CD14-positive monocyte (primary cell): Measurements from ENCODE around the gene PLA2G2C. TPM values are rescaled to one million over a fixed set of nuclear protein-coding genes. Genes with fewer than 3 reads are reported as not detected.

Experiments used
- DNase-seq, 3 donors: peaks; one replicate each; pipeline ENCODE4 v3.0.0-alpha.2; 2011 to 2022
- H2AFZ ChIP-seq: 2 replicates; pipeline ENCODE4 v1.6.0; 2012; ENCODE audit warnings: mild to moderate bottlenecking, low read depth, low read length, inconsistent platforms; ENCODE audit not compliant: insufficient read depth, poor library complexity, severe bottlenecking
- H3K27ac ChIP-seq, 2 donors: 1 replicate in 1 of 2; 2 replicates in 1 of 2; pipeline ENCODE4 v1.5.1; 2012 to 2013; ENCODE audit warnings: low read length in 2 of 2, control low read depth in 1 of 2, inconsistent platforms in 1 of 2, low read depth in 1 of 2, mild to moderate bottlenecking in 1 of 2
- H3K27me3 ChIP-seq, 2 donors: one replicate each; pipeline versions ENCODE4 v1.6.0 to v1.6.1; 2011 to 2013; ENCODE audit warnings: low read length in 2 of 2; ENCODE audit not compliant: control insufficient read depth in 2 of 2, insufficient read depth in 2 of 2
- H3K36me3 ChIP-seq, 2 donors: replicated peaks in 1 of 2; 1 replicate in 1 of 2; 2 replicates in 1 of 2; pipeline versions ENCODE4 v1.5.1 to v1.6.1; 2012 to 2013; ENCODE audit warnings: low read length in 2 of 2, control low read depth in 1 of 2, inconsistent platforms in 1 of 2, mild to moderate bottlenecking in 1 of 2; ENCODE audit not compliant: insufficient read depth in 2 of 2, control insufficient read depth in 1 of 2
- H3K4me1 ChIP-seq, 2 donors: 1 replicate in 1 of 2; 2 replicates in 1 of 2; pipeline versions ENCODE4 v1.5.1 to v1.6.1; 2012 to 2013; ENCODE audit warnings: low read length in 2 of 2, control low read depth in 1 of 2, inconsistent platforms in 1 of 2, mild to moderate bottlenecking in 1 of 2, moderate library complexity in 1 of 2; ENCODE audit not compliant: insufficient read depth in 2 of 2, control insufficient read depth in 1 of 2
- H3K4me2 ChIP-seq: replicated peaks from 2 replicates; pipeline ENCODE3; 2012; ENCODE audit warnings: low read length, moderate library complexity, mild to moderate bottlenecking; ENCODE audit not compliant: poor library complexity, severe bottlenecking; ENCODE audit errors: extremely low read depth
- H3K4me3 ChIP-seq, 3 experiments: fragments of 200-600 bp in 1 of 3; sonication (generic) in 1 of 3; replicated peaks in 1 of 3; 1 replicate in 2 of 3; 2 replicates in 1 of 3; pipeline ENCODE4 v1.5.1; 2011 to 2013; ENCODE audit warnings: low read length in 3 of 3, mild to moderate bottlenecking in 3 of 3, control low read depth in 2 of 3, low read depth in 2 of 3, inconsistent platforms in 1 of 3, moderate library complexity in 1 of 3
- H3K79me2 ChIP-seq: 2 replicates; pipeline ENCODE4 v1.6.0; 2012; ENCODE audit warnings: mild to moderate bottlenecking, control low read depth, inconsistent platforms, low read length, moderate library complexity; ENCODE audit not compliant: insufficient read depth
- H3K9ac ChIP-seq: 2 replicates; pipeline ENCODE4 v1.6.0; 2017; ENCODE audit warnings: low read length, mild to moderate bottlenecking; ENCODE audit not compliant: insufficient read depth, poor library complexity, severe bottlenecking
- H3K9me3 ChIP-seq, 2 donors: replicated peaks in 1 of 2; 1 replicate in 1 of 2; 2 replicates in 1 of 2; pipeline versions ENCODE4 v1.5.1 to v1.6.1; 2012 to 2013; ENCODE audit warnings: low read length in 2 of 2, control low read depth in 1 of 2; ENCODE audit not compliant: control insufficient read depth in 1 of 2, insufficient read depth in 1 of 2
- H4K20me1 ChIP-seq: 2 replicates; pipeline ENCODE4 v1.6.0; 2012; ENCODE audit warnings: mild to moderate bottlenecking, low read length, control low read depth, moderate library complexity; ENCODE audit not compliant: insufficient read depth
- H3K27ac Mint-ChIP-seq, 7 donors: one replicate each; pipeline ENCODE4 v1.8.0; 2020; ENCODE audit warnings: mild to moderate bottlenecking in 7 of 7, mixed read lengths in 7 of 7, moderate library complexity in 6 of 7, inconsistent platforms in 2 of 7
- H3K27me3 Mint-ChIP-seq, 3 donors: one replicate each; pipeline ENCODE4 v1.8.0; 2021 to 2022; ENCODE audit warnings: low read depth in 3 of 3, mild to moderate bottlenecking in 3 of 3, mixed read lengths in 3 of 3, moderate library complexity in 3 of 3, inconsistent platforms in 1 of 3
- H3K36me3 Mint-ChIP-seq, 2 donors: one replicate each; pipeline ENCODE4 v1.8.0; 2020; ENCODE audit warnings: mixed read lengths in 2 of 2, inconsistent platforms in 1 of 2, mild to moderate bottlenecking in 1 of 2
- H3K4me1 Mint-ChIP-seq: one replicate; pipeline ENCODE4 v1.8.0; 2020; ENCODE audit warnings: mild to moderate bottlenecking, mixed read lengths
- H3K4me3 Mint-ChIP-seq, 2 donors: one replicate each; pipeline ENCODE4 v1.8.0; 2020; ENCODE audit warnings: mild to moderate bottlenecking in 2 of 2, mixed read lengths in 2 of 2, moderate library complexity in 1 of 2
- H3K9me3 Mint-ChIP-seq, 7 donors: one replicate each; pipeline ENCODE4 v1.8.0; 2020 to 2022; ENCODE audit warnings: mixed read lengths in 7 of 7, mild to moderate bottlenecking in 6 of 7, moderate library complexity in 6 of 7, inconsistent platforms in 2 of 7
- WGBS: methylation state at CpG from one replicate; pipeline ENCODE4 v1.1.5; 2013; ENCODE audit warnings: missing lambda C conversion rate; ENCODE audit not compliant: insufficient coverage; 5-methylcytosine and 5-hydroxymethylcytosine counted together
- intact Hi-C, 2 donors: fragments of 100-400 bp; cut with micrococcal nuclease; formaldehyde crosslinking; loops; one replicate each; pipeline versions ENCODE4 v1.15.0 to v1.15.1; 2023
- polyA plus RNA-seq, 3 donors: library from polyadenylated mRNA; depleted of rRNA in 1 of 3; unstranded in 2 of 3; stranded (reverse) in 1 of 3; fragments of 300-500 nt in 2 of 3; fragments of >200 nt in 1 of 3; fragmentation: Illumina TruSeq in 2 of 3; gene quantifications; 1 replicate in 2 of 3; 2 replicates in 1 of 3; pipeline ENCODE4 v1.2.3, GENCODE V29; 2012 to 2021
- TF ChIP-seq, protein P1 (sequence below): fragments of 200-600 bp; IDR thresholded peaks from one replicate; pipeline ENCODE4 v1.8.0; 2022; ENCODE audit warnings: antibody characterized with exemption, mild to moderate bottlenecking

PLA2G2C gene
- polyA plus RNA-seq, 3 donors: 0.07 to 0.40 TPM; not detected in 1

DNA sequence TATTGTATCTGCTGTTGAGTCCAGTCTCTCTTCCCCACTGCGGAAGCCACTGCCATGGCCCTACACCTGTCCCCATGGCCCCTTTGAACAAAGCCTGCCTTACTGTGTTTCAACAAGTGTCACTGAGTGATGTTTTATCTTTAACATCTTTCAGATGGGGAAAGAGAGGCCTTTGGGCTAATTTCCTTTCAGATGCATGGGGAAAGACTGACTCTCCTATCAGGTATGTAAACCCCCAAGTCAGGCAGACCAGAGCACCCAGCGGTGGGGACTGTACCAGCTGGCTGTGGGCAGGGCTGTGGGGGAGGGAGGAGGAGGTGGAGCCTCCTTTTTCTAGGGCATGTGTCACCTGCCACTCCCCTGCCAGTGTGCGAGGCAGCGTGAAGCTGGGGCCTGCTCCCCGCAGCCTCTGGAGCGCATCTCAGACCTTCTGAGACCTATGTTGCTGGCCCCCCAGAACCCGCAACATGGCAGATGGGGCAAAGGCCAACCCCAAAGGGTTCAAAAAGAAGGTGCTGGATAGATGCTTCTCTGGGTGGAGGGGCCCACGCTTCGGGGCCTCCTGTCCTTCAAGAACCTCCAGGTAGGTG lies 47.3 kb downstream of the PLA2G2C start, which contains the start of gene PLA2G2F:
Gene PLA2G2F, plus strand, starts transcription at position 363 of the 590 bp plus-strand sequence. Its CDS starts 105 bp downstream, at position 468.
- TF ChIP-seq, protein P1, sequence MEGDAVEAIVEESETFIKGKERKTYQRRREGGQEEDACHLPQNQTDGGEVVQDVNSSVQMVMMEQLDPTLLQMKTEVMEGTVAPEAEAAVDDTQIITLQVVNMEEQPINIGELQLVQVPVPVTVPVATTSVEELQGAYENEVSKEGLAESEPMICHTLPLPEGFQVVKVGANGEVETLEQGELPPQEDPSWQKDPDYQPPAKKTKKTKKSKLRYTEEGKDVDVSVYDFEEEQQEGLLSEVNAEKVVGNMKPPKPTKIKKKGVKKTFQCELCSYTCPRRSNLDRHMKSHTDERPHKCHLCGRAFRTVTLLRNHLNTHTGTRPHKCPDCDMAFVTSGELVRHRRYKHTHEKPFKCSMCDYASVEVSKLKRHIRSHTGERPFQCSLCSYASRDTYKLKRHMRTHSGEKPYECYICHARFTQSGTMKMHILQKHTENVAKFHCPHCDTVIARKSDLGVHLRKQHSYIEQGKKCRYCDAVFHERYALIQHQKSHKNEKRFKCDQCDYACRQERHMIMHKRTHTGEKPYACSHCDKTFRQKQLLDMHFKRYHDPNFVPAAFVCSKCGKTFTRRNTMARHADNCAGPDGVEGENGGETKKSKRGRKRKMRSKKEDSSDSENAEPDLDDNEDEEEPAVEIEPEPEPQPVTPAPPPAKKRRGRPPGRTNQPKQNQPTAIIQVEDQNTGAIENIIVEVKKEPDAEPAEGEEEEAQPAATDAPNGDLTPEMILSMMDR: no peak
- intact Hi-C loops: no loop called here

DNA sequence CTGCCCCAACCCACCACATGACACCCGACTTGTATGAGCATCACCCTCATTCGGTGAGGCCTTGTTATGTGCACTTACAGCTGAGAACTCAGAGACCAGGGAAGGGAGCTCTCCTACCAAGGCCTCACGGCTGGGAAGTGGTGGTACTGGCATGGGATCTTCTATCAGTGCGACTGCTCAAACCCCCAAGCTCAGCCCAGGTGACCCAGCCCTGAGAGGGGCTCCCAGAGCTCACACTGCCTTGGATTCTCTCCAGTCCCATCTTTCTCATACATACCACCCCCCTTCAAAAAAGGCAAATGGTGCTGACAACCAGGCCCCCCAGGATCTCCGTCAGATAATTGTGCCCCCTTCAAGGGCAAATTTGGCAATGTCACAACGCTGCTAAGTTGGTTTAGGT lies 48.0 kb downstream of the PLA2G2C start:
- H3K27me3 ChIP-seq: no peaks in the 10 kb centered on the region
- H3K79me2 ChIP-seq: no peaks in the 10 kb centered on the region
- H3K36me3 ChIP-seq: no peaks in the 10 kb centered on the region
- Mint-ChIP-seq H3K27me3 (peaks cover 10 to 30% (median 15%) of the 10 kb centered on the region in 3 donors), H3K4me3 (no peak overlapping the region), H3K36me3 (no peaks in the 10 kb centered on the region), H3K27ac (no peak overlapping the region), H3K4me1 (no peaks in the 10 kb centered on the region), H3K9me3 (peaks cover 0 to 3% (median 0%) of the 10 kb centered on the region in 7 donors)
- H3K4me2 ChIP-seq: no peak overlapping the region
- H3K4me3 ChIP-seq: no peak overlapping the region
- no peaks in the 10 kb centered on the region for H3K9me3 ChIP-seq
- H3K4me1 ChIP-seq: no peaks in the 10 kb centered on the region
- DNase-seq: no peak
- no peak overlapping the region for H3K9ac ChIP-seq
- WGBS: 100% methylated on average over 5 of the region's 6 CpGs
- TF ChIP-seq, protein P1: no peak
- no peak overlapping the region for H3K27ac ChIP-seq
- H2AFZ ChIP-seq: no peak overlapping the region
- intact Hi-C loops: no loop called here
- H4K20me1 ChIP-seq: no peaks in the 10 kb centered on the region

More for the DNA sequence above, 47.3 kb downstream of the PLA2G2C start, which contains the start of gene PLA2G2F:
- Histone ChIP-seq H3K4me2 (no peak within 1 kb of the TSS), H3K27ac (no peak within 1 kb of the TSS), H3K27me3 (no peaks in the 10 kb centered on the region), H3K79me2 (no peaks in the 10 kb centered on the region), H3K9ac (no peak within 1 kb of the TSS), H3K9me3 (no peaks in the 10 kb centered on the region), H2AFZ (no peak within 1 kb of the TSS), H3K4me1 (no peaks in the 10 kb centered on the region), H3K36me3 (no peaks in the 10 kb centered on the region), H3K4me3 (no peak within 1 kb of the TSS), H4K20me1 (no peaks in the 10 kb centered on the region)
- Mint-ChIP-seq H3K36me3 (no peaks in the 10 kb centered on the region), H3K27me3 (peaks cover 7 to 30% (median 12%) of the 10 kb centered on the region in 3 donors), H3K27ac (peak within 1 kb of the TSS in 1 of 7 donors; percentile 36), H3K9me3 (peaks cover 0 to 3% (median 0%) of the 10 kb centered on the region in 7 donors), H3K4me3 (no peak within 1 kb of the TSS), H3K4me1 (no peaks in the 10 kb centered on the region)
- 96% methylated on average over 7 of the region's 9 CpGs for WGBS
- no peak for DNase-seq
